Activated CD8-positive, alpha-beta memory T cell treated with anti-CD3 and anti-CD28 coated beads, Interleukin-2, amount 50 U/mL, for 24 hours (primary cell): ENCODE measurements around the gene LHFPL3.

Source experiments
- DNase-seq: peaks from one replicate; pipeline ENCODE4 v3.0.0-alpha.2; 2020; ENCODE audit errors: extremely low read depth

LHFPL3 gene

GRCh38 chr7:104795616-104796398, 467.4 kb downstream of the LHFPL3 start:
- no peak for DNase-seq

GRCh38 chr7:104800307-104800706, 471.9 kb downstream of the LHFPL3 start:
- no peak for DNase-seq

GRCh38 chr7:104801022-104801421, 472.6 kb downstream of the LHFPL3 start:
- DNase-seq = no peak

GRCh38 chr7:104803931-104804330, 475.5 kb downstream of the LHFPL3 start:
- no peak for DNase-seq

- DNase-seq = no peak
Measured at GRCh38 chr7:104804696-104805095, 476.3 kb downstream of the LHFPL3 start.

GRCh38 chr7:104805449-104806317, 477.3 kb downstream of the LHFPL3 start:
- no peak for DNase-seq

GRCh38 chr7:104807671-104808070, 479.3 kb downstream of the LHFPL3 start:
- DNase-seq = no peak

- no peak for DNase-seq
Measured at GRCh38 chr7:104809906-104810305, 481.5 kb downstream of the LHFPL3 start.

GRCh38 chr7:104814126-104814525, 485.7 kb downstream of the LHFPL3 start:
- no peak for DNase-seq

GRCh38 chr7:104814671-104815400, 486.4 kb downstream of the LHFPL3 start:
- no peak for DNase-seq

- no peak for DNase-seq
Measured at GRCh38 chr7:104816537-104816936, 488.1 kb downstream of the LHFPL3 start.

GRCh38 chr7:104818961-104819880, 490.8 kb downstream of the LHFPL3 start:
- no peak for DNase-seq

- DNase-seq = no peak
Measured at GRCh38 chr7:104820836-104821535, 492.6 kb downstream of the LHFPL3 start.

- DNase-seq = no peak
Measured at GRCh38 chr7:104823177-104823576, 494.8 kb downstream of the LHFPL3 start.

GRCh38 chr7:104825099-104825498, 496.7 kb downstream of the LHFPL3 start:
- DNase-seq = no peak

GRCh38 chr7:104826135-104826534, 497.7 kb downstream of the LHFPL3 start:
- DNase-seq = no peak

- no peak for DNase-seq
Measured at GRCh38 chr7:104836976-104837375, 508.6 kb downstream of the LHFPL3 start.

- no peak for DNase-seq
Measured at GRCh38 chr7:104838537-104839299, 510.3 kb downstream of the LHFPL3 start.

- no peak for DNase-seq
Measured at GRCh38 chr7:104839842-104840241, 511.4 kb downstream of the LHFPL3 start.

- no peak for DNase-seq
Measured at GRCh38 chr7:104841798-104842197, 513.4 kb downstream of the LHFPL3 start.
